BE2C (cell line): ENCODE data around the gene RANBP17.
A peak's percentile ranks its signal among the peaks of the same experiment; 100 is the strongest.

Experiments used
- DNase-seq: peaks from one replicate; pipeline ENCODE4 v3.0.0-alpha.2; 2020
- H3K27me3 ChIP-seq: fragments of 250-450 bp; sonication (Bioruptor Pico); 2 replicates; pipeline ENCODE4 v1.5.1; 2020; ENCODE audit warnings: mild to moderate bottlenecking
- H3K36me3 ChIP-seq: fragments of 250-450 bp; sonication (Bioruptor Pico); 2 replicates; pipeline ENCODE4 v1.5.1; 2020; ENCODE audit warnings: mild to moderate bottlenecking
- H3K4me1 ChIP-seq: fragments of 250-450 bp; sonication (Bioruptor Pico); 2 replicates; pipeline ENCODE4 v1.5.1; 2020
- H3K4me3 ChIP-seq: 2 replicates; pipeline ENCODE4 v1.5.1; 2011; ENCODE audit warnings: low read depth, low read length
- H3K9me3 ChIP-seq: fragments of 250-450 bp; sonication (Bioruptor Pico); 2 replicates; pipeline ENCODE4 v1.5.1; 2020
- TF ChIP-seq, protein P1 (sequence below): IDR thresholded peaks from 2 replicates; pipeline ENCODE4 v1.5.1; 2012; ENCODE audit warnings: mild to moderate bottlenecking, low read depth, low read length

Gene RANBP17

DNA sequence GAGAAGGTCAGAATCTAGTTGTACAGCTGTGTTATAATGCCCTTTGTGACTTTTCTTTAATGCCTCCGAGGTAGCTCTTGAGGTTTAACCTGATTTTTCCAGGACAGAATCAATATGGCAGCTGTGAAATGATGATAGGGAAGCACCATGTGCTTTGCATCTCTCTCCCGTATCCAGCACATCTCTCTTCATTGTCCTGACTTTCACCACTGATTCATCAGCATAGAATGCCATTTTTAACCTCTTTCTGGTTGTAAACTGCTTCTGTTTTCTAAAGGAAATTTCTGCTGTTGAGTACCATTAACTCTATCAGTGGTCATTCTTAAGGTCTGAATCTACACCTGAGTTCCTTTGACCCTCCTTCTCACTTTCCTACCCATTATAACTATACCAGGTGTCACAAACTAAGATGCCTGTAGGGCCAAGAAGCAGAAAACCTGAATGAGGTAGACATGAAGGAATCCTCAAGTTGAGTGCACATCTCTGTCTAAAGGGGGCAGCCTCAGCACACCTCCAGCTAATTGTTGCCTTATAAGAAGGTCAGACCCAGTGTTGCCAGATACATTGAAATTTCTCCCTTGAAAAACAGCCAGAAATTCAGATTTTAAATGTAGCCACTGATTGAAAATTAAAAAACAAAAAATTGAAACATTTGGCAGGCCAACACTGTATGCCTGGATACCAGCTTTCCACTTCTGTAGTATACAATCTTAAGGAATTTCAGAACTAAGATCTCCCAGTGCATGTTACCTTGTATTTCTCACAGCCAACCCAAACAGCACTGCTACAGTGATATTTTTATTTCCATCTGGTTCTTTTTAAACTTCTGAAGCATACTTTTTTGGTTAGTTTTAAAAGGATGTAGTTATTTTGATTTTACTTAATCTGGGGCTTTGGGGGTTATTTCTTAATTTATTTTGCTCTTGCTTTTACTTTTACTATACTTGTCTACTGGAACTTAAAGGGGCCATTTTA is 411.5 kb downstream of the RANBP17 start:
- TF ChIP-seq, protein P1, sequence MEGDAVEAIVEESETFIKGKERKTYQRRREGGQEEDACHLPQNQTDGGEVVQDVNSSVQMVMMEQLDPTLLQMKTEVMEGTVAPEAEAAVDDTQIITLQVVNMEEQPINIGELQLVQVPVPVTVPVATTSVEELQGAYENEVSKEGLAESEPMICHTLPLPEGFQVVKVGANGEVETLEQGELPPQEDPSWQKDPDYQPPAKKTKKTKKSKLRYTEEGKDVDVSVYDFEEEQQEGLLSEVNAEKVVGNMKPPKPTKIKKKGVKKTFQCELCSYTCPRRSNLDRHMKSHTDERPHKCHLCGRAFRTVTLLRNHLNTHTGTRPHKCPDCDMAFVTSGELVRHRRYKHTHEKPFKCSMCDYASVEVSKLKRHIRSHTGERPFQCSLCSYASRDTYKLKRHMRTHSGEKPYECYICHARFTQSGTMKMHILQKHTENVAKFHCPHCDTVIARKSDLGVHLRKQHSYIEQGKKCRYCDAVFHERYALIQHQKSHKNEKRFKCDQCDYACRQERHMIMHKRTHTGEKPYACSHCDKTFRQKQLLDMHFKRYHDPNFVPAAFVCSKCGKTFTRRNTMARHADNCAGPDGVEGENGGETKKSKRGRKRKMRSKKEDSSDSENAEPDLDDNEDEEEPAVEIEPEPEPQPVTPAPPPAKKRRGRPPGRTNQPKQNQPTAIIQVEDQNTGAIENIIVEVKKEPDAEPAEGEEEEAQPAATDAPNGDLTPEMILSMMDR, result peak; percentile 69

DNA sequence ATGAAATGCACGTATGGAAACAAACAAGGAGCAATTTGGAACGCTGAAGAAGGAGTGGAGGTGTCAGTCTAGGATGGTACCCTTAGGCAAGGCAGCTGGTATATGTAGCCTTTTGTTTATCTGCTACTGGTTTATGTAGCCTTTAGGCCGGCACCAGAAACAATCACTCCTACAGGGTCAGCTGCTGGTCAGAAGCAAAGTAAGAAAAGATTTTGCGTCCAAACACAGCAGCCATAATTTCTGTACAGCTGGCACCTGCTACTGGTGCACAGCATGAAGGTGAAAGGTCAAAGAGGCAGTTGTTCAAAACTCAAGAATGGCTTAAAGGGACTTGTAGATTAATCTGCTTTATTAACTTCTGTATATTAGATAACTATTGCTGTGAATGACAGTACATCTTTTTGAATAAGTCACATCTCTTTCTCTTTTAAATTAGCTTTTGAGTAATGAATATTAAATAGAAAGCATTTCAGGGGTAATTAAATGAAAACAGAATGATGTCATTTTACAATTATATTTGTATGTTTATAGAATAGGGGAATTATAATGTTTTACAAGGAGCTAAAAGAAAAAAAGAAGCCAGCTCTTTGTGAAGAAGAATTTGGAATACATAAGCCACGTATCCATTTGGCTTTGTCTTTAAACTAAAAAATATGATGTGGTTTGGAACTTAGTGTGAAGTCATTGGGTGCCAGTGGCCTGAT is 414.2 kb downstream of the RANBP17 start:
- peak; percentile 34 for DNase-seq
- TF ChIP-seq, protein P1, result no peak
- Histone ChIP-seq H3K36me3 (peaks cover 8% of the 10 kb centered on the region; the same call in 1 of the 2 replicates), H3K27me3 (no peaks in the 10 kb centered on the region), H3K4me1 (peaks cover 19% of the 10 kb centered on the region), H3K4me3 (no peak overlapping the region), H3K9me3 (no peaks in the 10 kb centered on the region)

More for the DNA sequence above, 411.5 kb downstream of the RANBP17 start:
- Histone ChIP-seq H3K27me3 (no peaks in the 10 kb centered on the region), H3K4me1 (peaks cover 19% of the 10 kb centered on the region), H3K4me3 (no peak overlapping the region), H3K9me3 (no peaks in the 10 kb centered on the region), H3K36me3 (peaks cover 8% of the 10 kb centered on the region; the same call in 1 of the 2 replicates)
- peak; percentile 18 for DNase-seq

DNA sequence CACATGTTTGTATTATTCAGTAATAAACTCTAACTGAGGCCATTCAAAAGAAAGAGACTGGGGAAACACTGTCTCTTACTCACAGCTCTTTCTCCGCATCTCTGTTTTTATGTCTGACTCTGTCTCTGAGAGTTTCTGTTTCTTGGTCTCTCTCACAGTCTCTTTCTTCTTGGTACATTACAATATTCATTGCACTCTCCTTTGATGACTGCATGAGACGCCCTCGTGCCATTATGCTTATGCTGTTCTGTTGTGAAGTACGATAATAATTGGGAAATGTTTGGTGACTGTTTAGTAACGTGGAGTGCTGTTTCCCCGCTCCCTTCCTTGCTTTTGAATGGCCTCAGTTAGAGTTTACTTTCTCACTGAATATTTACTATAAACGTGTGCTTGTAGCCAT is 421.9 kb downstream of the RANBP17 start:
- H3K36me3 ChIP-seq, result no peaks in the 10 kb centered on the region; the same call in 1 of the 2 replicates
- H3K4me3 ChIP-seq, result no peak overlapping the region
- no peaks in the 10 kb centered on the region for H3K9me3 ChIP-seq
- no peaks in the 10 kb centered on the region for H3K27me3 ChIP-seq
- peaks cover 5% of the 10 kb centered on the region; the same call in 1 of the 2 replicates for H3K4me1 ChIP-seq
- no peak for DNase-seq
- TF ChIP-seq, protein P1, result no peak

DNA sequence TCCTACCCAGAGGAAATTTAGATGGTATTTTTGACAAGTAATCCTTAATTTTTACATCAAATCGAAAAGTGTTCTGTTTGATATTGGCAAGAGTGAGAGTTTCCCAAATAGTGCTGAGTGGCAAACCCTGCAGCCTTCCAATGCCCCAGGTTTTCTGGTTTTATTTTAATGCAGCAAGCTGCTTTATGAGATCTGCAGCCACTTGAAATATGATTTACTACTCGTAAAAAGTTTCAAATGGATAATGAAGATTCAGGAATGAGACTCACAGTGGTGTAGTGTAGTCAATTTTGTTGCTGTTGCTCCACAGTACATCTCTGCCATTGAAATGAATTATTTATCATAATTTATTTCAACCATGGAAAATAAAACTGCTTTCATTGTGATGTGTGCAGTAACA is 423.6 kb downstream of the RANBP17 start:
- Histone ChIP-seq H3K27me3 (no peaks in the 10 kb centered on the region), H3K4me1 (peaks cover 5% of the 10 kb centered on the region; the same call in 1 of the 2 replicates), H3K4me3 (no peak overlapping the region), H3K9me3 (no peaks in the 10 kb centered on the region), H3K36me3 (no peaks in the 10 kb centered on the region; the same call in 1 of the 2 replicates)
- DNase-seq, result no peak
- TF ChIP-seq, protein P1, result no peak

DNA sequence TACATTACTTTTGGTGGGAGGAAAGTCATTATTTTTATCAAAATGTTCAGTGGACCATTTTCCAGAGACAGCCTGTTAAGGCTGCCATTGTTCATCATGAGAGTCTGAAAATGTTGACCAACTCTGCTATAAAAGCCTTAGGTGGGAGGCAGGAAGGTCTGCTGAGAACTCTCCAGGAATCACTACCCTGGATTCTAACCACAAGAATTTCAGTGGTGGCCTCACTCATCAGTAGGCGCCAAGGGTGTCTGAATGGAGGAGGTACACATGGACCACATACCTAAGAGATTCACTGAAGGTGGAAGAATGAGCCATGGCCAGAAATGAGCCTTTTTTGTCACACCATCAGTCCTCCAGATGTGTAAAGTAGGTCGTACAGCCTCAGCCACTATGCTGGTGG is 426.2 kb downstream of the RANBP17 start:
- Histone ChIP-seq H3K27me3 (no peaks in the 10 kb centered on the region), H3K4me1 (peaks cover 5% of the 10 kb centered on the region; the same call in 1 of the 2 replicates), H3K36me3 (peaks cover 3% of the 10 kb centered on the region; the same call in 1 of the 2 replicates), H3K4me3 (no peak overlapping the region), H3K9me3 (no peaks in the 10 kb centered on the region)
- TF ChIP-seq, protein P1, result no peak
- no peak for DNase-seq
